GM18499 (cell line): ENCODE results near the gene NUP188.
A peak's percentile ranks its signal among the peaks of the same experiment; 100 is the strongest.

Experiments used
- ATAC-seq: cut with Tn5 transposase; IDR thresholded peaks from one replicate; pipeline ENCODE4 v1.9.1; 2021; ENCODE audit warnings: moderate number of reproducible peaks; ENCODE audit not compliant: insufficient read depth, unreplicated experiment

NUP188 gene

DNA sequence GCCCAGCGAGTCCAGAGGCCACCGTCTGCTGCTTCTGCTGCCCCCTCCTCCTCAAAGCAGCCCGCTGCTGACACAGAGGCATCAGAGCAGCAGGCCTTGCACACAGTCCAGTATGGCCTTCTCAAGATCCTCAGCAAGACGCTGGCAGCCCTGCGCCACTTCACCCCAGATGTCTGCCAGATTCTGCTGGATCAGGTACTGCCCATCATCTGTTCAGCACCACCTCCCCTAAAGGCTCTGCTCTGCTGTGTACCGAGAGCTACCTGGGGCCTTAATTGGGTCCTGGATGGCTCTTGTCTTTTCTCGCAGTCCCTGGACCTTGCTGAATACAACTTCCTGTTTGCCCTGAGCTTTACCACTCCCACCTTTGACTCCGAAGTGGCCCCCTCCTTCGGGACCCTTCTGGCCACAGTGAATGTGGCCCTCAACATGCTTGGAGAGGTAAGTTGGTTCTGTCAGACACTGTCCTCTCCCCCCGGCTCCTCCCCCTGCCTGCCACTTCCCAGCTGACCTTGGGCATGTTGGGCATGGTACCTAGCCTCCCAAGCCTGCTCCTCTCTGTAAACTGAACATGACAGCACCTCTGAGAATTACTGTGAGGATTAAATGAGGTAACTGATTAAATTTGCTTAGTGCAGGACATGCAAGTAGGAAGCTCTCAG lies 58.0 kb downstream of the NUP188 start:
- no peak for ATAC-seq

DNA sequence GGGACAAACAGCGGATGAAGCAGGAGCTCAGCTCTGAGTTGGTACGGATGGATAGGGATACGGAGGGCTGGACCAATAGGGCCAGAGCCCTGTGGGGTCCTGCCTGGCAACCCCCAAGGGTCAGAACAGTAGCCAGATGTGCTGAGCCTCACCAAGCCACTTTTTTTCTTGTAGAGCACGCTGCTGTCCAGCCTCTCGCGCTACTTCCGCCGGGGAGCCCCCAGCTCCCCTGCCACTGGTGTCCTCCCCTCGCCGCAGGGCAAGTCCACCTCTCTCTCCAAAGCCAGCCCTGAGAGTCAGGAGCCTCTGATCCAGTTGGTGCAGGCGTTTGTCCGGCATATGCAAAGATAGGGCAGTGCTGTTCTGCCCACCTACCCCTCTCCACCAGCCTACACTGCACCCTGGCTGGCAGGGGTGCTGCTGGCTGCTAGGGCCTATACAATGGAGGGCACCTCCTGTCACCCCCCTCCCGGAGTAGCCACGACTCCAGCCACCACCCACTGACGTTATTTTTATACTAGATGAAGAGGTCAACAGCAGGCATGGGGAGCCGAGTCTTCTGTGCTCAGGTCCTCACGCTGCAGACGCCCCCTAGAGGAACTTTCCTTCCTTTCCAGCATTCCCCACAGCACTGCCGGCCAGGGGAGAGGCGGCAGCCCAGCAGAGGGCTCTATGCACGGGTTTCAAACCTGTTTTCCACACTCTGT lies 59.0 kb downstream of the NUP188 start:
- no peak for ATAC-seq

DNA sequence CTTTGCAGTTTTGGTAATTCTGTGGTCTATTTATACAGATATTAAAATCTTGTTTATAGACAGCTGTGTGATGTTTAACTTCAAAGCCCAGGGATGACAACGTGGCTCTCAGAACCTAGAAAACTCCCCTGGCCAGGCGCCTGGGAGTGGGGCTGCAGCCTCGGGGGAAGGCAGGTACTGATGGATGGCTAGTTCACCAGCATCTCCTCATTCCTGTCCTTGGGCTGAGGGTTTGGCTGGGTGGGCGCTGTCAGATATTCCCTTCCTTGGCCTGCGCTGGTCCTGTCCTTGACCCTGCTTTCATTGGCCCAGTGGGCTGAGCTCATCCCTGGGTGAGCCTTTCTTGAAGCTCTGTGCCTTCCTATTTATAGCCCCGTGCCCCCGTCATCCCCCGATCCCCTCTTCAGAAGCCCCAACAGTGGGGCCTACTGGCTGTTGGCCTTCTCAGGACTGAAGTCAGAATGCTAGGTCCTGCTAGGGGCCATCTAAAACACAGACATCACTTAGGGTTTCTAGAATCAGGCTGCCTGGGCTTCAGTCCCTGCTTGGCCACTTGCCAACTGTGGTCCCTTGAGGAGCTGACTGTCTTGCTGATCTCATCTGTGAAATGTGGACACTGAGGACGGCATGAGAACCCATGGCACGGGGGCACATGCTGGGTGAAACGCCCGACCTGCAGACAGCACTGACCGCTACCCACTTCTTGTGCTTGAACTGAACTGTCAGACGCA lies 59.7 kb downstream of the NUP188 start:
- ATAC-seq, result no peak

DNA sequence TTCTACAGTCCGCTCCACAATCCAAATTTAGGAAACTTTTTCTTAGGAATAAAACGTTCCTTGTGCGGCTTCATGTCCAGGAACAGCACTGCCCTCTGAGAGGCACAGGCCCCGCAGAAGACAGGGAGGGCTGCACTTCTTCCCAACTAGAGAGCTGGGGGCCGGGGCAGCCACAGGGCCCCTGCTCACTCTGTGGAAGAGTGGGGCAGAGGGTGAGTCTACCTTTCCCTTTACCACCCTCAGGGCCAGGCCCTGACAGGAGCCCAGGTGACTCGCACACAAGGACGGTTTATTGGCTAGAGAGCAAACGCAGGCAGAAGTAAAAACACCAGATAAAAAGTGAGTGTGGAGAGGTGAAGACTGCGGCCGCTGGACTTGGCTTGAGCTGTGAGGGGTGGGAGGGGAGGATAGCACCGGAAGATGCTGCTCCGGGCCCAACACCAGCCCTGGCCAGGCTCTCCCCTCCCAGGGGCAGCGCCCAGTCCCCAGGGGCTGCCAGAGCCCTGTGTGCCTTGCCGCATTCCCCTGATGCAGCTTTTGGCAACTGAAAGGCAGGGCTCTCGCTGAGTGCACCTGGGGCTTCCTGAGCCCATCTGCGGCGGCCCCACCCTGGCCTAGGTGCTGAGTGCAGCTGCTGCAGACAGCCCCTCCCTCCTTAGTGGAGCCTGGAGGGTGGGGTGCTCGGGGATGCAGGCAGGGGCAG lies 60.4 kb downstream of the NUP188 start:
- ATAC-seq, result no peak

DNA sequence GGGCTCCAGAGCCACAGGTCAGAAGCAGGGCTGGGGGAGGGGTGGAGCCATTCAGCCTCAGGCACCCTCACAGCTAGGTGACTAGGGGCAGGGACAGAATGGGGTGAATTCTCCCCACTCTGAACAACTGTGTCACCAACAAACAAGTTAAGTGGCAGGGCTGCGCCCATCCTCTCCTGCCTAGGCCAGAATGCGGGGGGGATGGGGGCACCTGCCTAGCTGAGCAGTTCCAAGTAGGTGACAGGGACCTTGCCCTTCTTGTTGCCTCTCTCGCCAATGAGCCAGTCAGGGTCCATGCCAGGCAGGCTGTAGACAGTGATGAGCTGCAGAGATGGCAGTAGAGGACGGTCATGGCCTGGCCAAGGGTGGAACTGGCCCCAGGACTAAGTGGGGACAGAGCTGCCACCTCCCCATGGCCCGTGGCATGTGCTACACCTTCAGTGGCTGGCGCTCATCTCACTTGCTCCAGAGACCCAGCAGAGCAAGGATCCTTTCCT lies 61.0 kb downstream of the NUP188 start:
- ATAC-seq, result no peak

DNA sequence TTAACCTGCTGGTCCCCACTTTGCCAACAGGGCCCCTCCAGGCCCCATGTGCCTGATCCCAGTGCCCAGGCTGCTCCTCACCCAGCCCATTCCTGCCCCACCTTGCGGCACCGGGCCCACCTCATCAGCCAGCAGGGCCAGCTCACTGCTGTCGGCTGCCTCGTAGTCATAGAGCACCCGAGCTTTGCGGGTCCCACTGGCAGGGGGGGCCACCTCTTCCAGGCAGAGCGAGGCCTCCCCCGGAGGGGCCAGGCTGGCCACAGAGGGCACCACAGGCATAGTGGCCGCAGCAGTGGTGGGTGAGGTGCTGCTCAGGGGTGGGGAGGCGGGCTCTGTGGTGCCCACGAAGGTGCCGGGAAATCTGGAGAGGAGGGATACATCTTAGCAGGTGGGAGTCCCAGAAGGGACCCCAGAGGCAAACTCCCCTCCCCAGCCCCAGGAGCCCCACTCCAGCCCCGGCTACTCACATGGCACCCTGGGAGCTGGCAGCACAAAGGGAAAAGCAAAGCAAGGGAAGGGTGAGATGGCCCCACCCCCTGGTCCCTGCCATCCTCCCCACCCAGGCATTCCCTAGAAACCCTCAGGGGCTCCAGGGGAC lies 61.6 kb downstream of the NUP188 start:
- ATAC-seq, result no peak

DNA sequence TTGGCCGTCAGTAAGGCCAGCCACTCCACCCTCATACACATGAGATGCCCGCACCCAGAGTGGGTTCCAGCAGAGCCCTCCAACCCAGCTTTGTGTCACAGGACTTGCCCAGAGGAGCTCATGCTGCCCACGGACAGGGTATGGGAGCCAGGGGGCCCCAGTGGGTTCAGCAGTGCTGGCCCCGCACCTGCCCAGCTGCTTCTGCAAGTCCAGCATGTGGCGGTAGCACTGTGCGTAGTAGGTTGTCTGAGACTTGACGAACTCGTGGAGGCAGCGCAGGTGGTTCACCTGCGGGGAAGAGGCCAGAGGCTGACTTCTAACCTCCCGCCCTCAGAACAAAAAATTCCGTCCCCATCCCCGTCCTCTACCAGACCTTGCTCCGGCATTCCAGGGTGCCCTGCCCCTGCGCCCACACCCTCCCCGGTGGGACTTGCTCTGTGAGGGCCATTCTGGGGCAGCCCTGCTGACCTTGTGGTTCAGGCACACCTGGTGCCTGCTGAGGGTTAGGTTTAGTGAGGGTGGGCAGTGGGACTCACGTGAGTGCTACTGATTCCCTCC lies 62.2 kb downstream of the NUP188 start:
- ATAC-seq, result no peak

DNA sequence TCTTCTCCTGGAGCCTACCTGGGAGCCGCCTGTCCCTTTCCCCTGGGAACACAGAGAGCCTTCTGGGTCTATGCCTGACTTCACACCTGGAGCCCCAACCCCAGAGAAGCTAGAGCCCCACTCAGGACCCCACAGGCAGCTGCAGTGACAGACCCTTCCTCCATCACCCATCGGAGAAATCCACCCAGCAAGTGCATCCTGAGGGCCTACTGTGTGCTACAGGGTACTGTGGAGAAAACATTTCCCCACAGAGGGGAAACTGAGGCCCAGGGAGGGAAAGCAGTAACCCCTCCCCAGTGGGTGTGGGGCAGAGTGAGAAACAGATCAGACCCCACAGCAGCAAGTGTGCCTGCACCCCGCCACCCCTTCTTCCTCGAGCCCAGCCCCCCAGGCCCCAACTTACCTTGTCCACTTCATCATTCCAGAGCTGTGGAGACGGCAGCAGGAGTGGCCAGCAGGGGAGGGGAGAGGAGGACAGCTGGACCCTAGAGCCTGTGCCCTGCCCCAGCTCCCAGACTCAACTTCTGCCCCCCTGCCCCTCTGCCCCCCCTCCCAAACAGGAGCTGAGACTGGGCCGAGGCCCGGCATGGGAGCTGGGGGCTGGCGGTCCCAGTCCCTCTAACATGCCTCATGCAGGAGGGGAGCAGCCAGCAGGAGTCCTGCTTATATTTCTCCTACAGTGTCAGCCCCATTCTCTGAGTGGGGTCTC lies 62.9 kb downstream of the NUP188 start:
- ATAC-seq, result no peak

DNA sequence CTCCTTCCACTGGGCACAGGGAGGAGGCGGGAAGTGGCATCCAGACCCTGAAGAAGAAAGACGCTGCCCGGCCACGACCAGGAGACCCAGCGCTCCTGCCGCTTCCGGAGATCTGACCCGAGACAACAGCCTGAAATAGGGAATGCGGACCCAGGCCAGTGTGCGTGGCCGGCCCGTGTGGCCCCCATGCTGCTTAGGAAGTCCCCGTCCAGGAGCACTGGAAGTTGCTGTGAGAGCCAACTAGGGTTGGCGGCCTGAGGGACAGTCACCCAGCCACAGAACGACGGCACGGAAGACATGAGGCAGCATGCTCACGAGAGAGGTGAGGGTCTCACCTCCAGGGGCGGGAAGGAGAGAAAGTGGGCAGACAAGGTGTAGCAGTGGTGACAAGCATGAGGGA lies 63.7 kb downstream of the NUP188 start:
- ATAC-seq, result no peak

DNA sequence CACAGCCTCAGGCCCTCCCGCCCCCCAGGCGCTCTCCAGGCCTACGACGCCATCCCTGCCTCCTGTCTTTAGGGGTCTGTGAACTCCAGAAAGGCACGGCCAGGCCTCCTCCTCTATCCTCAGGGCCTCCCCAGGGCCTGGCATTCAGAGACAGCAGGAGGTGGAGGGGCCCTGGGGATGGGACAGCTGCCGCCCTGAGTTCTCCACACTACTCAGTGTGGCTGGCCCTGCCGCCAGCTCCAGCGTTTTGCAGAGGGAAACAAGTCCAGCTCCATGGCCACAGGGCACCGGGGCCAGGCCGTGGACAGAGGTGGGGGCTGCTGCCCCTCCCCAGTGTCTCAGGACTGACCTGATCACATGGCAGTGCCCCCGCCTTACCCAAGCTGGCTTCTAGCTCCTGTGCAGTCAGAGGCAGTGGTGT lies 64.3 kb downstream of the NUP188 start:
- no peak for ATAC-seq

DNA sequence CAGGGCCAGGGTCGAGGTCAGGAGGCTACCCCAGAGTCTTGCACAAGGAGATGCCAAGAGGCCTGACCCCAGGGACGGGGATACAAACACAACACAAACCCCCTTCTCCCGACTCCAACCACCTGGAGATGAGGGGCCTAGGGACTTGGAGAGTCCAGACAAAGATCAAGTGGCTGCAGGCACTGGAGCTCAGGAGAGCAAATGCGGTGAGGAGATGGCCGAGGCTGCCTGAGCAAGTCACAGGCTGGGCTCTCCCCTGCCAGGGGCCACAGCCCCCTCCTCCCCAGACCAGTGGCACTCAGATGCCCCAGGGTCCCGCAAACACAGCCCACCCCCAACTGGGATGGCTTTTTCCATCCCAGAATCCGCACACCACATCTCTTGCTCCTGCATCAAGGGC lies 64.8 kb downstream of the NUP188 start:
- ATAC-seq, result no peak

DNA sequence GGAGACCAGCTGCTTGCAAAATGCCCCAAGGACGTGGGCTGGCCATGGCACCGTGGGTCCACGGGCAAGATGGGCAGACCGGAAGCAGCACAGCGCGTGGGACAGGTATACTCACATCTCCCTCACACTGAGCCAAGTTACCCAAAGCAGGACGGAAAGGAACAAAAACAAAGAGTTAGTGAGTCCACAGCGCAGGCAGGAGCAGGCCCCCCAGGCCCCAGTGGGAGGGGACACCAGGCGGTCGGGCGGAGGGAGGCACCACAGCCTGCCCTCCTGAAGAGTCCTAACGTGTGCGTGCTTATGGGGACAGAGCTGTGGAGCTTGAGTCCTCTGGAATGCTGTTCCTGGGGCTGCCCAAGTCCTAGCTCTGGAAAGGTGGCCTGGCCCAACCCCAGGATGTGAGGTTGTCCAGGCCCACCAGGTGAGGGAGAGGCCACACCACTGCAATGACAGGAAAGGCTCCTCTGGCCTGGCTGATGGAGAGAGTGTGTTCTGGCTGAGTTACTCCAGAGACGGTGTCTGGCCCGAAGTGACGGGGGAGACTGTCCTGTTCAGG lies 65.5 kb downstream of the NUP188 start:
- no peak for ATAC-seq

DNA sequence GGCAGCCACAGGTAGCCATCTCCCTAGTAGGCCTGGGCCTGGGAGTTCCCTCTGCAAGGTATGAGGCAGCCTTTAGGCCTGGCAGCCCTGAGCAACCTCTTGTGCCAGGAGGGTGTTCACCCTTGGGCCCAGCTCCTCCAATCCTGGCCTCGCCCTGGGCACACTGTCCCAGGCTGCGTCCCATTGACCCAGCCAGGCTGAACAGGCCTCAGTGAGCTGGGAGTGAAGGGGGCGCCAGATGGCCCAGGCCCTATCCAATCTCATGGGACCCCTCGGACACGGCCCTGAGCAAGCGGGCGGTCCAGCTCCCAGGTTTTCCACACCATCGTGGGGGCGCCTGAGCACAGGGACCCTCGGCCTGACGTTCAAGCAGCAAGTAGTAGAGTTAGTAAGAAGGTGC lies 66.2 kb downstream of the NUP188 start:
- ATAC-seq, result no peak

DNA sequence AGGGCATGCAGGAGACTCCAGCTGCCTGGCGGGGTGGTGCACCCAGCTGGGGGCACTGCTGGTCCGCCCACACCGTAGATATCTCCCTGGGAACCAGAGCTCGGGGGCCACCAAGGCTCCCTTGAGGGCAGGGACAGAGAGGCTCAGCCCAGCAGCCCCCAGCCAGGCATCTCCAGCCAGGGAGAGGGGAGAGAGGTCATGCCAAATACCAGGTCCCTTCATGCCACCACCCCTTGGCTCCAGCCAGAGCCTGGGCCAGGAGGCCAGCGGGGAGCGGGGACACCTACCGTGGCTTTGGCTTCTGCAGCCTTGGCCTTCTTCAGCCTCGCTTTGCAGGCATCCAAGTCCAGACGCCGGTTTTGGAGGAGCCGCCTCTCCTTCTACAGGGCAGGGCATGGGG lies 66.6 kb downstream of the NUP188 start:
- no peak for ATAC-seq

DNA sequence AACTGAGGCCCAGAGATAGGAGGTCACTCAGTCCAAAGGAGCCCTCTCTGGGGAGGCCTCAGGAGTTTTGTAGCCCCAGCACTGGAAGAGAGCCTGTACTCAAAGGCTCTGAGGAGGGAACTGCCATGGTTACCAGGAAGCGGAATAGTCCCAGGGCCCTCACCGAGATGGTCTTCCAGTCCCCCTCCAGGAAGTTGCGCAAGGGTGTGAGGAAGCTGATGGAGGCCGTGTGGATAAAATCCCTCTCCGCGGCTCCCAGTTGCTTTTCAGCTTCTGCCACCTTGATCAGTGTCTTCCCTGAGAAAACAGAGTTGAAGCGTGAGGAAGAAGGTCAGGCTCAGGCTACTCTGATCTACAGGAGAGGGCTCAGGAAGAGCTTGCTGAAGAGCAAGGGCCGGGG lies 67.1 kb downstream of the NUP188 start:
- no peak for ATAC-seq

DNA sequence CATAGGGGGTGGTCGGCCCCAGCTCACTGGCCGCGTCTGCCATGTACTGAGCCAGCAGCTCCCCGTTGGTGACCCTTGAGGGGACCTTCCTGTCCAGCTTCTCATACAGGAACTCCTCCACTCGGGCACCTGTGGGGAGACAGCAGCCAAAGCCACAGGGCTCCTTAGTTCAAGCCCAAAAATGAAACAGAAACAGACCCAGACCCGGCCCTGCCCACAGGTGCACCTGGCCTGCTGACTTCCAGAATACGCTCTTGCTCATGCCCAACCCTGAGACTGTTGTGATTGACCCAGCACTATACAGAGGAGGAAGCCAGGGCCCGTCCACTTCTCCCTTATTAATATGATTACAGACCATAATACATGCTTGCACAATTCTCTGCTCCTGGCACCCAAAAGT lies 73.6 kb downstream of the NUP188 start:
- ATAC-seq, result peak; percentile 46

DNA sequence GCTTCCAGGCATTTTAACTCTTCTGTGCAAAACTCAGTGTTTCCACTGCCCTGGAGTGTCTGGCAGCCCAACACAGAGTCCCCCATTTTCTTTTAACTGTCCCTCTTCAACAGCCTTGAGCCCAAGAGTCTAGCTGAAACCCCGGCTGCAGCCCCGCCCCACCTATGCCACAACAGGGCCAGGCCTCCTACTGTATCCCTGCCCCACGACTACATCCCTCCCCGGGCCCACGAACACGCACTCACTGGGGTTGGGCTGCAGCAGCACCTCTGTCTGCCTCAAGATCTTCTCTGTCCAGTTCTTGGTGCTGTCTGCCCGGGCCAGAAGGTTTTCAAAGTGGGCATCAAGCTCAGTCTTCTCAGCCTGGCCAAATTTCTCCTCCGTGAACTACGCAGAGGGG lies 74.5 kb downstream of the NUP188 start:
- ATAC-seq, result no peak

DNA sequence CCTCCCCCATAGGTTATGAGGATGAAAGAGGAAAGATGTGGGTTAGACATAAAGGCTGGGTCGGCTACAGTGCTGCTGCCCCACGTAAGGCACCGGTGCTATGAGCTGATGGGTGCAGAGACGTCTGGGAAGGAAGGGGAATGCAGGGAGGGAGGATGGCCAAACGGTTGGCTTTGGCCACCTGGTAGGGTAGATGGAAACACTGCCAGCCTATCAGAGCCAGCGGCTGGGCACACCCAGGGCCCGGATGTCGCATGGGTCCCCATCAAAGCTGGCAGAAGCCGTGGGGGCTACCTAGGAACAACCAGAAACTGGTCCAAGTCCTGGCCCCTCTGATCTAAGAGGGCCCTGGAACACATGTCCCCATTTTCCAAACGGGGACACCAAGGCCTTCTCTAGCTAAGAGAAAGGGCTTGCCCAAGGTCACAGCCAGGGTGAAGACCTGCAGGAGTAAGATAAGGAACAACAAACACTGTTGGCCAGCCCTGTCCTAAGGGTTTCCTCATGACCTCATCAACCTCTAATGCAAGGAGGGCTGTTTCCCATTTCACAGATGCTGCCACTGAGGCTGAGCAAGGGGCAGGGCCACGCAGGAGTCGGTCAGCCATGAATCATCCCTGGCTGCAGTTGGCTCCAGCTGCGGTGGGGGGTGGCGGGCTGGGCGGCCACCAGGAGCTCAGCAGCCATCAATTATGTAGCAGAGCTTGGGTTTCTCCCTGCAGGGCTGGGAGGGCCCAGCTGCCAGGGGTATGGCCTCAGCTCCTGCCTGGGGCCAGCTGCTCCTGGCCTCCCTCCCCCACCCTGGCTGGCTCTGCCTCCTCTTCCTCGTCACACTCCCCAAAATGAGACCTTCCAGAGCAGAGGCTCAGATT lies 75.8 kb downstream of the NUP188 start:
- ATAC-seq, result no peak
